ENCODE results near the gene SELENOO.
A peak's percentile ranks its signal among the peaks of the same experiment; 100 is the strongest.

Gene SELENOO

GRCh38 chr22:50238755-50239154 is 37.9 kb downstream of the SELENOO start:
- no peak for DNase-seq (ENCODE audit: low spot score)

GRCh38 chr22:50242406-50242949 is 41.7 kb downstream of the SELENOO start:
- DNase-seq (ENCODE audit: low spot score): no peak

GRCh38 chr22:50243685-50244419 is 43.0 kb downstream of the SELENOO start:
- DNase-seq (ENCODE audit: low spot score): no peak

- DNase-seq (ENCODE audit: low spot score): peak; percentile 96
These were observed 43.8 kb downstream of the SELENOO start, which contains the start of gene TUBGCP6 for GRCh38 chr22:50244420-50245213. TUBGCP6 (minus strand) TSS chr22:50245023; CDS start chr22:50244459, 564 bp downstream.

GRCh38 chr22:50245214-50246072 is 44.6 kb downstream of the SELENOO start:
- DNase-seq (ENCODE audit: low spot score): no peak

- no peak for DNase-seq (ENCODE audit: low spot score)
These were observed 45.7 kb downstream of the SELENOO start for GRCh38 chr22:50246242-50247175.

- DNase-seq (ENCODE audit: low spot score): no peak
These were observed 46.9 kb downstream of the SELENOO start for GRCh38 chr22:50247748-50248147.

GRCh38 chr22:50248196-50249081 is 47.6 kb downstream of the SELENOO start:
- no peak for DNase-seq (ENCODE audit: low spot score)

- no peak for DNase-seq (ENCODE audit: low spot score)
These were observed 48.8 kb downstream of the SELENOO start for GRCh38 chr22:50249341-50250248.

- no peak for DNase-seq (ENCODE audit: low spot score)
These were observed 49.4 kb downstream of the SELENOO start for GRCh38 chr22:50250249-50250554.

GRCh38 chr22:50250555-50251476 is 50.0 kb downstream of the SELENOO start, which contains the start of gene HDAC10:
HDAC10 (minus strand) TSS chr22:50251265; CDS start chr22:50251032, 233 bp downstream.
- DNase-seq (ENCODE audit: low spot score): no peak

GRCh38 chr22:50251477-50252081 is 50.8 kb downstream of the SELENOO start:
- DNase-seq (ENCODE audit: low spot score): no peak

GRCh38 chr22:50252082-50253045 is 51.6 kb downstream of the SELENOO start:
- DNase-seq (ENCODE audit: low spot score): peak; percentile 55

GRCh38 chr22:50253046-50253915 is 52.5 kb downstream of the SELENOO start:
- no peak for DNase-seq (ENCODE audit: low spot score)

- no peak for DNase-seq (ENCODE audit: low spot score)
These were observed 53.1 kb downstream of the SELENOO start for GRCh38 chr22:50253941-50254340.
